ENCODE measurements around the gene SEMA4C.

SEMA4C gene

GRCh38 chr2:96828874-96829273 is 41.0 kb downstream of the SEMA4C start:
- TF ChIP-seq POLR2A (IDR thresholded peaks at IDR 0.05; ENCODE audit: low read length) (no peak), GATA1 (IDR thresholded peaks at IDR 0.05; ENCODE audit: low read depth, low read length) (no peak)
- DNase-seq: no peak

GRCh38 chr2:96828436-96828835 is 41.4 kb downstream of the SEMA4C start:
- TF ChIP-seq GATA1 (IDR thresholded peaks at IDR 0.05; ENCODE audit: low read depth, low read length): no peak
- TF ChIP-seq POLR2A (IDR thresholded peaks at IDR 0.05; ENCODE audit: low read length): no peak
- DNase-seq: no peak

GRCh38 chr2:96826546-96827278 is 43.2 kb downstream of the SEMA4C start:
- DNase-seq: no peak
- TF ChIP-seq GATA1 (IDR thresholded peaks at IDR 0.05; ENCODE audit: low read depth, low read length): no peak
- no peak for TF ChIP-seq POLR2A (IDR thresholded peaks at IDR 0.05; ENCODE audit: low read length)

- TF ChIP-seq POLR2A (IDR thresholded peaks at IDR 0.05; ENCODE audit: low read length) (no peak), GATA1 (IDR thresholded peaks at IDR 0.05; ENCODE audit: low read depth, low read length) (no peak)
- DNase-seq: no peak
These were observed 44.8 kb downstream of the SEMA4C start for GRCh38 chr2:96825057-96825456.

- no peak for DNase-seq
- no peak for TF ChIP-seq GATA1 (IDR thresholded peaks at IDR 0.05; ENCODE audit: low read depth, low read length)
- TF ChIP-seq POLR2A (IDR thresholded peaks at IDR 0.05; ENCODE audit: low read length): no peak
These were observed 45.6 kb downstream of the SEMA4C start for GRCh38 chr2:96824079-96824870.

- DNase-seq: no peak
- TF ChIP-seq GATA1 (IDR thresholded peaks at IDR 0.05; ENCODE audit: low read depth, low read length): no peak
- no peak for TF ChIP-seq POLR2A (IDR thresholded peaks at IDR 0.05; ENCODE audit: low read length)
These were observed 46.7 kb downstream of the SEMA4C start for GRCh38 chr2:96823198-96823597.

GRCh38 chr2:96822786-96823185 is 47.1 kb downstream of the SEMA4C start:
- TF ChIP-seq GATA1 (IDR thresholded peaks at IDR 0.05; ENCODE audit: low read depth, low read length): no peak
- TF ChIP-seq POLR2A (IDR thresholded peaks at IDR 0.05; ENCODE audit: low read length): no peak
- no peak for DNase-seq

GRCh38 chr2:96821113-96821675 is 48.7 kb downstream of the SEMA4C start:
- DNase-seq: no peak
- TF ChIP-seq GATA1 (IDR thresholded peaks at IDR 0.05; ENCODE audit: low read depth, low read length): no peak
- TF ChIP-seq POLR2A (IDR thresholded peaks at IDR 0.05; ENCODE audit: low read length): no peak

GRCh38 chr2:96819876-96820511 is 49.9 kb downstream of the SEMA4C start:
- TF ChIP-seq POLR2A (IDR thresholded peaks at IDR 0.05; ENCODE audit: low read length) (no peak), GATA1 (IDR thresholded peaks at IDR 0.05; ENCODE audit: low read depth, low read length) (no peak)
- no peak for DNase-seq

- TF ChIP-seq POLR2A (IDR thresholded peaks at IDR 0.05; ENCODE audit: low read length) (no peak), GATA1 (IDR thresholded peaks at IDR 0.05; ENCODE audit: low read depth, low read length) (no peak)
These were observed 50.6 kb downstream of the SEMA4C start for GRCh38 chr2:96819128-96819875.

GRCh38 chr2:96817882-96818281 is 52.0 kb downstream of the SEMA4C start:
- DNase-seq: peak; percentile 23 to 41
- TF ChIP-seq POLR2A (IDR thresholded peaks at IDR 0.05; ENCODE audit: low read length) (no peak), GATA1 (IDR thresholded peaks at IDR 0.05; ENCODE audit: low read depth, low read length) (no peak)

More at GRCh38 chr2:96819128-96819875, 50.6 kb downstream of the SEMA4C start:
- DNase-seq: peak; percentile 73 to 78

- DNase-seq: peak; percentile 61 to 68
- TF ChIP-seq POLR2A (IDR thresholded peaks at IDR 0.05; ENCODE audit: low read length) (no peak), GATA1 (IDR thresholded peaks at IDR 0.05; ENCODE audit: low read depth, low read length) (no peak)
These were observed 52.8 kb downstream of the SEMA4C start for GRCh38 chr2:96816836-96817702.
